Fibroblast of skin of left quadriceps (primary cell): Measurements from ENCODE around the gene OR52A5.

Experiments
- DNase-seq, 2 experiments: peaks; one replicate each; pipeline ENCODE4 v3.0.0-alpha.2; 2013; ENCODE audit warnings: low read depth in 2 of 2

The OR52A5 gene

GRCh38 chr11:5115339-5115738 is 22.8 kb downstream of the OR52A5 start:
- DNase-seq = no peak

GRCh38 chr11:5107285-5107684 is 30.9 kb downstream of the OR52A5 start:
- DNase-seq = no peak

- DNase-seq = no peak
Observed at GRCh38 chr11:5103066-5103465, 35.1 kb downstream of the OR52A5 start.

GRCh38 chr11:5102246-5102645 is 35.9 kb downstream of the OR52A5 start:
- no peak for DNase-seq

- DNase-seq = no peak
Observed at GRCh38 chr11:5096011-5096410, 42.1 kb downstream of the OR52A5 start.

GRCh38 chr11:5092821-5093585 is 45.2 kb downstream of the OR52A5 start:
- DNase-seq = peak; percentile 17 to 22

- no peak for DNase-seq
Observed at GRCh38 chr11:5090668-5091067, 47.5 kb downstream of the OR52A5 start.

- no peak for DNase-seq
Observed at GRCh38 chr11:5088556-5088955, 49.6 kb downstream of the OR52A5 start.

- DNase-seq = no peak
Observed at GRCh38 chr11:5083602-5084001, 54.6 kb downstream of the OR52A5 start.

GRCh38 chr11:5081405-5081804 is 56.8 kb downstream of the OR52A5 start:
- DNase-seq = no peak
